Measurements from ENCODE around the gene ADD2.

ADD2 gene

DNA sequence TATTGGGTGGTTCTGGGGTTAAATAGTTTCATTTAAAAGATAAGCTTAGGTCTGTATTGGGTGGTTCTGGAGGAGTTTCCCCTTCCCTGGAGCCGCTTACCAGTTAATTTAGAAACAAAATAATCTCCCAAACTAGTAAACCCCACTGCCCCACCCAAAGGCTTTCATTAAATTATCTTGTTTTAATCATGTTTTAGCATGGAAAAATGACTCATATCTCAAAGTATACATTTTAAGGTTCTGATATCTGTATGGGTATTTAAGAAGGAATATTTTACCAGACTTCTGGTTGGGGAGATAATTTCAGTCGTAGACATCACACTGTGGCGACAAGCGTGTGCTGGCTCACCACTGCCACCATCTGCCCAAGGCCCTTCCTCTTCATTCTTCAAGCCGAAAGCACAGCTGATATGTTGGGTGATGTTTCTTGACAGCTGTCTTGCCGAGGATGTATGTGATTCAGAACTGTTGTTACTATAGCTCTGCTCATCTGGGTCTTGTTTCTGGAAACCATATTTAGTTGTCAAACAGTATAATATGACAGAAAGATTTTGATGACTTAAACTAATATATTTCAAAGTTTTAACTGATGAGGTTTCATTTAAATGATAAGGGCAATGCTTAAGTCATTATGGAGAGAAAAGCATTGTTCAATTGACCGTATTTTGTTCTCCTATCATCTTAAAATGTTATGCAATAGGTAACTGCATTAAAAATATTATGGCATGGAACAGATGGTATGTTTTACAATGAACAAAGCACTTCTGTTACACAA is 17.3 kb upstream of the ADD2 start:
- DNase-seq (ENCODE audit: low read depth in 2 of 2): peak; percentile 15 to 28

- no peak for DNase-seq (ENCODE audit: low read depth in 2 of 2)
Measured at GRCh38 chr2:70784320-70784719, 16.3 kb upstream of the ADD2 start.

- DNase-seq (ENCODE audit: low read depth in 2 of 2): no peak
Measured at GRCh38 chr2:70779911-70780545, 12.0 kb upstream of the ADD2 start.

GRCh38 chr2:70779491-70779890 is 11.5 kb upstream of the ADD2 start:
- no peak for DNase-seq (ENCODE audit: low read depth in 2 of 2)

- no peak for DNase-seq (ENCODE audit: low read depth in 2 of 2)
Measured at GRCh38 chr2:70778676-70779075, 10.7 kb upstream of the ADD2 start.

GRCh38 chr2:70777450-70777849 is 9.4 kb upstream of the ADD2 start:
- DNase-seq (ENCODE audit: low read depth in 2 of 2): no peak

DNA sequence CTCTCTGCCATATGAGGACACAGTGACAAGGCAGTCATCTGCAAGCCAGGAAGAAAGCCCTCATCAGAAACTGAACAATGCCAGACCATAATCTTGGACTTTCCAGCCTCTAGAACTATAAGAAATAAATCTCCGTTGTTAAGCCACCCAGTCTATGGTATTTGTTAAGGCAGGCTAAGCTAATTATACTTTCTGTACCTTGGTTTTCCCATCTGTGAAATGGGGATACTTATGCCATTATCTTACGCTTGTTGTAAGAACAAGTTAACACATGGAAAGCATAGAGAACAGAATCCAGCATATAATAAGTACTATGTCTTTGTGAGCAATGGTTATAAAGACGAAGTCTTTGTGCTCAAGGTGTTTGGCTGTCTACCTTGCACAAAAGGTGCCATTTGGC is 8.3 kb upstream of the ADD2 start:
- DNase-seq (ENCODE audit: low read depth in 2 of 2): no peak

DNA sequence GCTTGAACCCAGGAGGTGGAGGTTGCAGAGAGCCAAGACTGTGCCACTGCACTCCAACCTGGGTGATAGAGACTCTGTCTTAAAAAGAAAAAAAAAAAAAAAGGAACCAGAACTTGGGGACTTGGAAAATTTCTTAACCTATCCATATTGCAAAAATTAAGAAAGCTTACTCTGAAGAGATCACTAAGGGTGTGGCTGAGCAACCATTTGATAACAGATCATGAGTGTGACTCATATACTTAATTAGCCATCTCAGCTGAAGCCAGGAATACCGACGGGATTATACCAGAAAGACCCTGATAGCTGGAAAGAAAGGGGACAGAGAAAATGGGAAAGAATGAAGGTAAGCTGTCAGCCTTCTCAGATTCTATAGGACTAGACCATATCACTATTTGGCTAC is 7.1 kb upstream of the ADD2 start:
- DNase-seq (ENCODE audit: low read depth in 2 of 2): no peak

- DNase-seq (ENCODE audit: low read depth in 2 of 2): no peak
Measured at GRCh38 chr2:70772486-70773155, 4.6 kb upstream of the ADD2 start.

- no peak for DNase-seq (ENCODE audit: low read depth in 2 of 2)
Measured at GRCh38 chr2:70771446-70771845, 3.4 kb upstream of the ADD2 start.

DNA sequence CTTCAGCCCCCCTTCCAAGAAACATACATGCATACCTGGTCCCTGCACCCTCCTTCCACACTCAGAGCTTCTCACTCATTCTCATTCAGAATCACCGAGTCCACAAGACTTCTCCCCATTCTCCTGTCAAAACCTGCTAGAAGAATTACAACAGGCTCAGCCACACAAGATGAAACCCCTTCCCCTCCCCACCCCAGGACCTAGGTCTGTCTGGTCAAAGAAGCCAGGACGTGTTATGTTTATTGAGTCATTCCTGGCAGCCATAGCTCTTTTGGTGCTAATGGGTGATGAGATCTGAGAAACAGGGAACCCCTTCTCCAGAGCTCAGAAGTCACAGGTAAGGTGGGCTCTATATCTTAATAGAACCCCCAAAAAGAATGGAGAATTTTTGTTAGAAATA is 1.4 kb upstream of the ADD2 start:
- no peak for DNase-seq (ENCODE audit: low read depth in 2 of 2)

GRCh38 chr2:70768590-70769085 is 638 bp upstream of the ADD2 start:
- no peak for DNase-seq (ENCODE audit: low read depth in 2 of 2)

DNA sequence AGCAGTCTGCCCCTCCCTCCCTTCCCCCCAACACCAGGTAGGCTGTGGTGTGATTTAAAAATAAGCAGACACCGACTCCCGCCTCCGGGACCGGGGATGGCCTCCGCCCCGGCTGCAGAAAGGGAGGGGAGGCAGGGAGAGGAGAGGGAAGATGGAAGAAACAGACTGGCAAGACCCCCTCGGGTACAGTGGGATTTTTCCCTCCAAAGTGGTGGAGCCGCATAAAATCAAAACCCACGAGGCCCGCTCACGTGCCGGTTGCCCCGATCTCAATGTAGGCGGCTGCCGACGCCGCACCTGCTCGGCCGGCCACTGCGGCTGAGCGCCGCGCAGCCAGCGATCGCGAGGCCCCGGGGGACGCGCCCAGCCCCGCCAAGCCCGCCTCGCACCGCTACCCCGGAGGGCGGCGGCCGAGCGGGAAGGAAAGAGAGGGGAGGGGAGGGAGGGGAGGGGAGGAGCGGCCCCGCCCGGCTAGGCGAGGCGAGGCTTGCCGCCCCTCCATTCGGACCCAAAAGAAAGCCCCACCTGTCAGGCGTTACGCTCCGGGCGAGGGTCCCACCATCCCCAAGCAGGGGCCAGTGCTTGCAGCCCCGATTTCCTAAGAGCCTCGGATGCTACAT is 811 bp downstream of the ADD2 start:
- DNase-seq (ENCODE audit: low read depth in 2 of 2): peak in 1 of 2 donors; percentile 2

DNA sequence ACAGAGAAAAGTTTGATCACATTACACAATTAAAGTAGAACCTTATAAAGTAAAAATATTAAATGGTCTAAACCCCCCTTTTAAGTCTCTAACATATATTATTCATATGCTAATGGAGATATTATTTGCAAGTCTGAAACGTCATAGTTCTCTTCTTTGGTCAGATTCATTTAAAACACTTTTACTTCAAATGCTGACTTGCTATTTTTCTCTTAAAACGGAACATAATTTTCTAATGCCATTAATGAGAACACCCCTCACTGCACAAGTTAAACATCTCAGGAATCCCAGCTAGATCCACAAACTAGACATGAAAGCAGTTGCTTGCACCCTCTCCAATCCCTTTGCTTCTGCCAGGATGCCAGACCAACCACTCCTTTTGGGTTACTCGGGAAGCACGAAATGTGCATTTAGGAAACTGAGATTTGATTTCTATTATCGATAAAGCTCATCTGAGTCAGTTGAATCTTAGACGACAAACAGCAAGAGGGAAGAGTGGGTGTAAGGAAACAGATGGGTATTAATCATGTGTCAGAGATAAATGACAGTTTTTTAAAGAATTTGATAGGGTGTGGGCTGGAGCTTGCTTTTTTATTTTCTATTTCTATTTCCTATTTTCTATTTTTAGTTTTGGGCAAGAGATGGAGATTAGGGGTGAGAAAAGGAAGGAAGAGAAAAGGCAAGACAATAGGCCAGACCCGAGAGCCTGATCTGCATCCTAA is 1.5 kb downstream of the ADD2 start:
- DNase-seq (ENCODE audit: low read depth in 2 of 2): no peak

GRCh38 chr2:70765507-70765906 is 2.5 kb downstream of the ADD2 start:
- no peak for DNase-seq (ENCODE audit: low read depth in 2 of 2)

GRCh38 chr2:70759446-70759845 is 8.6 kb downstream of the ADD2 start:
- DNase-seq (ENCODE audit: low read depth in 2 of 2): no peak

DNA sequence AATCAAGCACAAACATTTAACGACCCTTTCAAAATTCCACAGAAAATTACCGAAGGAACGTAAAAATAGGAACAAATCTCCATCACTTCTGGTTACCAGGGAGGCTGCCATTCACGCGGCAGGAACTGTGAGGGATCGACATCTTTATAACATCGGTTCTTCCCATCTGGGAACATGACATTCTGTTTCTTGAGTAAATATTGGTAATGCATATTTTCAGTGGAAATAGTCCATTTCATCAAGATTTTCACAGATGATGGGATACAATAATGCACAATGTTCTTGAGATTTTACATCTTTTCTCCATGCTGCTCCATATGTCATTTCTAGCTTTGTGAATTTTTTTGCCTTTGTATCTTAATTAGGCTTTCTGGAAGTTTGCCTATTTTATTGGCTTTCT is 10.0 kb downstream of the ADD2 start:
- DNase-seq (ENCODE audit: low read depth in 2 of 2): no peak

- DNase-seq (ENCODE audit: low read depth in 2 of 2): no peak
Measured at GRCh38 chr2:70757360-70757759, 10.6 kb downstream of the ADD2 start.

DNA sequence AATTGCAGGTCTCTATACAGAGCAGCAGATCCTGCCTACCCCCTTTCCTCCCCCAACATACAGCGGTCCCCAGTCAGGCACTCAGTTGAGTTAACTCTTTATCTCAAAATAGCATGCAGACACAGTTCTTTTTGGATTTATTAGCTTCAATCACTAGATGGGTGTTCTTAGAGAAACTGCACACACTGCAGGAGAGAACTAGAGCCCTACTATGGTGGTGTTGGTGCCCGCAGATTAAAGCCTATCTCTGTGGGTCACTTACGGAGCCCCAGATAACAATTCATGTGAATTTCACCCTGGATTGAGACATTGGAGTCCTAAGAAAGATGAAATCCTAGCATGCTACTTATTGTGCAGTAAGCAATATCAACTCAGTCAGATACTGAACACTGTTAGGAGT is 11.9 kb downstream of the ADD2 start:
- no peak for DNase-seq (ENCODE audit: low read depth in 2 of 2)

- DNase-seq (ENCODE audit: low read depth in 2 of 2): no peak
Measured at GRCh38 chr2:70753902-70754301, 14.1 kb downstream of the ADD2 start.

GRCh38 chr2:70753031-70753430 is 15.0 kb downstream of the ADD2 start:
- DNase-seq (ENCODE audit: low read depth in 2 of 2): no peak

- no peak for DNase-seq (ENCODE audit: low read depth in 2 of 2)
Measured at GRCh38 chr2:70752396-70752795, 15.6 kb downstream of the ADD2 start.

Data from stimulated activated CD4-positive, alpha-beta T cell treated with anti-CD3 and anti-CD28 coated beads, Interleukin-1b, Interleukin-23, amount 100 ng/mL, for 4 hours (primary cell).